ENCODE data around the gene SOCS3.

DNA sequence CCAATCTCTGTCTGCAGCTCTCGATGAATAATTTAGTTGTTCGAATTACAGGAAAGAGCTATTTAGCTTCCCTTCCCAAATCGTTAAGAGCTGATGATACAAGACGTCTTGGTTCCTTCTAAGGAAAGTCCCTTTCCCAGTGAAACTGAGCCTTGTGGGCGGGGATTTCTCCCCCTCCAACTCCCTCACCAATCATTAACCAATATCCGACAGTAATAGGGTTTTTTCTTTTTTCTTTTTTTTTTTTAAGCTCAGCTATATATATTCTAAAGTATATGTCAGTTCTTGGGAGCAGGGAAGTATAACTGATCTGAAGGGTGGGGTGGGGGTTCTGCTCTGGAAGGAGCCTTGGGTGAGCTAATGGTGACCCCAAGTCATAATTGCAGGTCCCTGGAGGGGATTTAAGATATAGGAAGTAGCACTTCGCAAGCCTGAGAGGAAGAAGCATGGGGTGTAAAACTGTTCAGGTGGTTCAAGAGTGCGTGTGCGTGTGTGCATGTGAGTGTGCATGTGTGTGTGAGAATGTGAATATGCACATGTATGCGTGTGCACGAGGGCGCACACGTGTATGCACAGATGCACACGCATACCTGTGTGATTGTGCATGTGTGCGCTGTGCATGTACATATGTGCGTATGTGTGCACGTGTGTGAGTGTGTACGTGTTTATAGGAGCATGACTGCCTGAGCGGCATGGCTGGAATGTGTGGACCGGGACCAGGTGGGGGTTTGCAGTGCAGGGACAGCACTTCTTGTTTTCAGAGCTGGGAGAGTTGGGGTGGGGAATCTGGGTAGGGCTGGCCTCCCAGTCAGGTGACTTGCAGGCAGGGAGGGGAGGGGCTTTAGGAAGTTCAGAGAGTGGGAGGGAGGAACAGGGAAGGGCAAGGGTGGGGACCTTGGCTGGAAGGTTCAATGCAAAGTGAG lies 42.7 kb downstream of the SOCS3 start:
- TF ChIP-seq, protein P1, sequence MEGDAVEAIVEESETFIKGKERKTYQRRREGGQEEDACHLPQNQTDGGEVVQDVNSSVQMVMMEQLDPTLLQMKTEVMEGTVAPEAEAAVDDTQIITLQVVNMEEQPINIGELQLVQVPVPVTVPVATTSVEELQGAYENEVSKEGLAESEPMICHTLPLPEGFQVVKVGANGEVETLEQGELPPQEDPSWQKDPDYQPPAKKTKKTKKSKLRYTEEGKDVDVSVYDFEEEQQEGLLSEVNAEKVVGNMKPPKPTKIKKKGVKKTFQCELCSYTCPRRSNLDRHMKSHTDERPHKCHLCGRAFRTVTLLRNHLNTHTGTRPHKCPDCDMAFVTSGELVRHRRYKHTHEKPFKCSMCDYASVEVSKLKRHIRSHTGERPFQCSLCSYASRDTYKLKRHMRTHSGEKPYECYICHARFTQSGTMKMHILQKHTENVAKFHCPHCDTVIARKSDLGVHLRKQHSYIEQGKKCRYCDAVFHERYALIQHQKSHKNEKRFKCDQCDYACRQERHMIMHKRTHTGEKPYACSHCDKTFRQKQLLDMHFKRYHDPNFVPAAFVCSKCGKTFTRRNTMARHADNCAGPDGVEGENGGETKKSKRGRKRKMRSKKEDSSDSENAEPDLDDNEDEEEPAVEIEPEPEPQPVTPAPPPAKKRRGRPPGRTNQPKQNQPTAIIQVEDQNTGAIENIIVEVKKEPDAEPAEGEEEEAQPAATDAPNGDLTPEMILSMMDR (conservative IDR thresholded peaks at IDR 0.05) = no peak
- no peak for TF ChIP-seq EZH2 (IDR thresholded peaks at IDR 0.05; ENCODE audit: low read depth)
